Measurements from ENCODE around the gene MEG3.
"Not testable (repeated sequence)": the region's sequence is repeated elsewhere in the genome, so short reads cannot be mapped to it uniquely, and the experiment has no call there.

The MEG3 gene

GRCh38 chr14:100789460-100790417 lies 36.2 kb upstream of the MEG3 start:
- DNase-seq, result no peak

- DNase-seq, result no peak
Measured at GRCh38 chr14:100790502-100791347, 35.2 kb upstream of the MEG3 start.

- DNase-seq, result no peak
Measured at GRCh38 chr14:100791348-100791735, 34.6 kb upstream of the MEG3 start.

GRCh38 chr14:100791995-100792394 lies 33.9 kb upstream of the MEG3 start:
- no peak for DNase-seq

GRCh38 chr14:100796946-100797345 lies 29.0 kb upstream of the MEG3 start:
- DNase-seq, result no peak

- no peak for DNase-seq
Measured at GRCh38 chr14:100800041-100800440, 25.9 kb upstream of the MEG3 start.

GRCh38 chr14:100801433-100801832 lies 24.5 kb upstream of the MEG3 start:
- not testable (repeated sequence) for DNase-seq

- no peak for DNase-seq
Measured at GRCh38 chr14:100802179-100802578, 23.7 kb upstream of the MEG3 start.

GRCh38 chr14:100802766-100803165 lies 23.2 kb upstream of the MEG3 start:
- no peak for DNase-seq

- no peak for DNase-seq
Measured at GRCh38 chr14:100803226-100803625, 22.7 kb upstream of the MEG3 start.

GRCh38 chr14:100803676-100804075 lies 22.2 kb upstream of the MEG3 start:
- DNase-seq, result no peak

GRCh38 chr14:100804138-100804537 lies 21.8 kb upstream of the MEG3 start:
- DNase-seq, result no peak

- no peak for DNase-seq
Measured at GRCh38 chr14:100804558-100805309, 21.2 kb upstream of the MEG3 start.

- DNase-seq, result no peak
Measured at GRCh38 chr14:100806386-100806785, 19.5 kb upstream of the MEG3 start.

GRCh38 chr14:100807496-100807895 lies 18.4 kb upstream of the MEG3 start:
- DNase-seq, result no peak

GRCh38 chr14:100807979-100808734 lies 17.8 kb upstream of the MEG3 start:
- no peak for DNase-seq

GRCh38 chr14:100810435-100810834 lies 15.5 kb upstream of the MEG3 start:
- no peak for DNase-seq

GRCh38 chr14:100810861-100811461 lies 15.0 kb upstream of the MEG3 start:
- no peak for DNase-seq

GRCh38 chr14:100813291-100813690 lies 12.6 kb upstream of the MEG3 start:
- DNase-seq, result no peak

- no peak for DNase-seq
Measured at GRCh38 chr14:100815478-100816285, 10.2 kb upstream of the MEG3 start.
